CD14-positive monocyte (primary cell): ENCODE results near the gene CNTROB. TPM values are rescaled to one million over a fixed set of nuclear protein-coding genes. Genes with fewer than 3 reads are reported as not detected.

Experiments used
- DNase-seq, 3 donors: peaks; one replicate each; pipeline ENCODE4 v3.0.0-alpha.2; 2011 to 2022
- H2AFZ ChIP-seq: 2 replicates; pipeline ENCODE4 v1.6.0; 2012; ENCODE audit warnings: mild to moderate bottlenecking, low read depth, low read length, inconsistent platforms; ENCODE audit not compliant: insufficient read depth, poor library complexity, severe bottlenecking
- H3K27ac ChIP-seq, 2 donors: 1 replicate in 1 of 2; 2 replicates in 1 of 2; pipeline ENCODE4 v1.5.1; 2012 to 2013; ENCODE audit warnings: low read length in 2 of 2, control low read depth in 1 of 2, inconsistent platforms in 1 of 2, low read depth in 1 of 2, mild to moderate bottlenecking in 1 of 2
- H3K27me3 ChIP-seq, 2 donors: one replicate each; pipeline versions ENCODE4 v1.6.0 to v1.6.1; 2011 to 2013; ENCODE audit warnings: low read length in 2 of 2; ENCODE audit not compliant: control insufficient read depth in 2 of 2, insufficient read depth in 2 of 2
- H3K36me3 ChIP-seq, 2 donors: replicated peaks in 1 of 2; 1 replicate in 1 of 2; 2 replicates in 1 of 2; pipeline versions ENCODE4 v1.5.1 to v1.6.1; 2012 to 2013; ENCODE audit warnings: low read length in 2 of 2, control low read depth in 1 of 2, inconsistent platforms in 1 of 2, mild to moderate bottlenecking in 1 of 2; ENCODE audit not compliant: insufficient read depth in 2 of 2, control insufficient read depth in 1 of 2
- H3K4me1 ChIP-seq, 2 donors: 1 replicate in 1 of 2; 2 replicates in 1 of 2; pipeline versions ENCODE4 v1.5.1 to v1.6.1; 2012 to 2013; ENCODE audit warnings: low read length in 2 of 2, control low read depth in 1 of 2, inconsistent platforms in 1 of 2, mild to moderate bottlenecking in 1 of 2, moderate library complexity in 1 of 2; ENCODE audit not compliant: insufficient read depth in 2 of 2, control insufficient read depth in 1 of 2
- H3K4me2 ChIP-seq: replicated peaks from 2 replicates; pipeline ENCODE3; 2012; ENCODE audit warnings: low read length, moderate library complexity, mild to moderate bottlenecking; ENCODE audit not compliant: poor library complexity, severe bottlenecking; ENCODE audit errors: extremely low read depth
- H3K4me3 ChIP-seq, 3 experiments: fragments of 200-600 bp in 1 of 3; sonication (generic) in 1 of 3; replicated peaks in 1 of 3; 1 replicate in 2 of 3; 2 replicates in 1 of 3; pipeline ENCODE4 v1.5.1; 2011 to 2013; ENCODE audit warnings: low read length in 3 of 3, mild to moderate bottlenecking in 3 of 3, control low read depth in 2 of 3, low read depth in 2 of 3, inconsistent platforms in 1 of 3, moderate library complexity in 1 of 3
- H3K79me2 ChIP-seq: 2 replicates; pipeline ENCODE4 v1.6.0; 2012; ENCODE audit warnings: mild to moderate bottlenecking, control low read depth, inconsistent platforms, low read length, moderate library complexity; ENCODE audit not compliant: insufficient read depth
- H3K9ac ChIP-seq: 2 replicates; pipeline ENCODE4 v1.6.0; 2017; ENCODE audit warnings: low read length, mild to moderate bottlenecking; ENCODE audit not compliant: insufficient read depth, poor library complexity, severe bottlenecking
- H3K9me3 ChIP-seq, 2 donors: replicated peaks in 1 of 2; 1 replicate in 1 of 2; 2 replicates in 1 of 2; pipeline versions ENCODE4 v1.5.1 to v1.6.1; 2012 to 2013; ENCODE audit warnings: low read length in 2 of 2, control low read depth in 1 of 2; ENCODE audit not compliant: control insufficient read depth in 1 of 2, insufficient read depth in 1 of 2
- H4K20me1 ChIP-seq: 2 replicates; pipeline ENCODE4 v1.6.0; 2012; ENCODE audit warnings: mild to moderate bottlenecking, low read length, control low read depth, moderate library complexity; ENCODE audit not compliant: insufficient read depth
- H3K27ac Mint-ChIP-seq, 7 donors: one replicate each; pipeline ENCODE4 v1.8.0; 2020; ENCODE audit warnings: mild to moderate bottlenecking in 7 of 7, mixed read lengths in 7 of 7, moderate library complexity in 6 of 7, inconsistent platforms in 2 of 7
- H3K27me3 Mint-ChIP-seq, 3 donors: one replicate each; pipeline ENCODE4 v1.8.0; 2021 to 2022; ENCODE audit warnings: low read depth in 3 of 3, mild to moderate bottlenecking in 3 of 3, mixed read lengths in 3 of 3, moderate library complexity in 3 of 3, inconsistent platforms in 1 of 3
- H3K36me3 Mint-ChIP-seq, 2 donors: one replicate each; pipeline ENCODE4 v1.8.0; 2020; ENCODE audit warnings: mixed read lengths in 2 of 2, inconsistent platforms in 1 of 2, mild to moderate bottlenecking in 1 of 2
- H3K4me1 Mint-ChIP-seq: one replicate; pipeline ENCODE4 v1.8.0; 2020; ENCODE audit warnings: mild to moderate bottlenecking, mixed read lengths
- H3K4me3 Mint-ChIP-seq, 2 donors: one replicate each; pipeline ENCODE4 v1.8.0; 2020; ENCODE audit warnings: mild to moderate bottlenecking in 2 of 2, mixed read lengths in 2 of 2, moderate library complexity in 1 of 2
- H3K9me3 Mint-ChIP-seq, 7 donors: one replicate each; pipeline ENCODE4 v1.8.0; 2020 to 2022; ENCODE audit warnings: mixed read lengths in 7 of 7, mild to moderate bottlenecking in 6 of 7, moderate library complexity in 6 of 7, inconsistent platforms in 2 of 7
- CTCF ChIP-seq: fragments of 200-600 bp; IDR thresholded peaks from one replicate; pipeline ENCODE4 v1.8.0; 2022; ENCODE audit warnings: antibody characterized with exemption, mild to moderate bottlenecking
- WGBS: methylation state at CpG from one replicate; pipeline ENCODE4 v1.1.5; 2013; ENCODE audit warnings: missing lambda C conversion rate; ENCODE audit not compliant: insufficient coverage; 5-methylcytosine and 5-hydroxymethylcytosine counted together
- intact Hi-C, 2 donors: fragments of 100-400 bp; cut with micrococcal nuclease; formaldehyde crosslinking; loops; one replicate each; pipeline versions ENCODE4 v1.15.0 to v1.15.1; 2023
- polyA plus RNA-seq, 3 donors: library from polyadenylated mRNA; depleted of rRNA in 1 of 3; unstranded in 2 of 3; stranded (reverse) in 1 of 3; fragments of 300-500 nt in 2 of 3; fragments of >200 nt in 1 of 3; fragmentation: Illumina TruSeq in 2 of 3; gene quantifications; 1 replicate in 2 of 3; 2 replicates in 1 of 3; pipeline ENCODE4 v1.2.3, GENCODE V29; 2012 to 2021

Gene CNTROB
- polyA plus RNA-seq, 3 donors = 4.7 to 22.8 (median 6.5) TPM

- H3K4me1 Mint-ChIP-seq = peaks cover 25% of the 10 kb centered on the region
- peak overlapping the region in 3 of 7 donors; percentile 20 to 46 (median 21) for H3K27ac Mint-ChIP-seq
- Histone ChIP-seq H3K9me3 (no peaks in the 10 kb centered on the region), H3K4me2 (no peak overlapping the region), H3K36me3 (peaks cover 62 to 68% of the 10 kb centered on the region in 2 donors), H3K27ac (no peak overlapping the region), H3K79me2 (peaks cover 9% of the 10 kb centered on the region), H3K27me3 (no peaks in the 10 kb centered on the region), H4K20me1 (peaks cover 6% of the 10 kb centered on the region), H3K4me1 (peaks cover 12 to 20% of the 10 kb centered on the region in 2 donors), H3K4me3 (no peak overlapping the region), H2AFZ (no peak overlapping the region), H3K9ac (no peak overlapping the region)
- H3K4me3 Mint-ChIP-seq = no peak overlapping the region
- 30% methylated on average over 12 of the region's 13 CpGs for WGBS
- intact Hi-C loops = loop anchor here in 1 of 2 donors (5.0 kb wide), 1 partner anchor 127 kb away; the partner anchor contains the start of gene ALOX15B
- no peaks in the 10 kb centered on the region for H3K9me3 Mint-ChIP-seq
- H3K27me3 Mint-ChIP-seq = peaks cover 0 to 2% (median 0%) of the 10 kb centered on the region in 3 donors
- peaks cover 60 to 63% of the 10 kb centered on the region in 2 donors for H3K36me3 Mint-ChIP-seq
- no peak for DNase-seq
- TF ChIP-seq CTCF = no peak
Measured at GRCh38 chr17:7910711-7911110, 21.3 kb upstream of the CNTROB start.

GRCh38 chr17:7911116-7911515 lies 20.9 kb upstream of the CNTROB start:
- H3K27me3 Mint-ChIP-seq = peaks cover 0 to 2% (median 0%) of the 10 kb centered on the region in 3 donors
- intact Hi-C loops = loop anchor here in 1 of 2 donors (5.0 kb wide), 1 partner anchor 126 kb away; the partner anchor contains the start of gene ALOX15B
- no peaks in the 10 kb centered on the region for H3K27me3 ChIP-seq
- no peaks in the 10 kb centered on the region for H3K9me3 ChIP-seq
- H3K27ac Mint-ChIP-seq = peak overlapping the region in 3 of 7 donors; percentile 21 to 86 (median 38)
- no peak overlapping the region for H3K9ac ChIP-seq
- DNase-seq = no peak
- no peak overlapping the region for H3K4me2 ChIP-seq
- H3K9me3 Mint-ChIP-seq = no peaks in the 10 kb centered on the region
- no peak overlapping the region for H3K27ac ChIP-seq
- 71% methylated on average over 3 of the region's 9 CpGs for WGBS
- H3K4me1 ChIP-seq = peaks cover 14 to 23% of the 10 kb centered on the region in 2 donors
- H3K4me3 ChIP-seq = no peak overlapping the region
- peaks cover 58 to 64% of the 10 kb centered on the region in 2 donors for H3K36me3 ChIP-seq
- no peak overlapping the region for H2AFZ ChIP-seq
- TF ChIP-seq CTCF = no peak
- H4K20me1 ChIP-seq = peaks cover 6% of the 10 kb centered on the region
- H3K4me1 Mint-ChIP-seq = peaks cover 26% of the 10 kb centered on the region
- no peak overlapping the region for H3K4me3 Mint-ChIP-seq
- peaks cover 56 to 59% of the 10 kb centered on the region in 2 donors for H3K36me3 Mint-ChIP-seq
- H3K79me2 ChIP-seq = peaks cover 9% of the 10 kb centered on the region
